ENCODE measurements around the gene CCDC85A. TPM values are rescaled to one million over a fixed set of nuclear protein-coding genes. Genes with fewer than 3 reads are reported as not detected.

The CCDC85A gene
- polyA plus RNA-seq, 1 donor (not counting 4 experiments of a cell fraction or from before 2014, with no cell fraction given), result not detected

DNA sequence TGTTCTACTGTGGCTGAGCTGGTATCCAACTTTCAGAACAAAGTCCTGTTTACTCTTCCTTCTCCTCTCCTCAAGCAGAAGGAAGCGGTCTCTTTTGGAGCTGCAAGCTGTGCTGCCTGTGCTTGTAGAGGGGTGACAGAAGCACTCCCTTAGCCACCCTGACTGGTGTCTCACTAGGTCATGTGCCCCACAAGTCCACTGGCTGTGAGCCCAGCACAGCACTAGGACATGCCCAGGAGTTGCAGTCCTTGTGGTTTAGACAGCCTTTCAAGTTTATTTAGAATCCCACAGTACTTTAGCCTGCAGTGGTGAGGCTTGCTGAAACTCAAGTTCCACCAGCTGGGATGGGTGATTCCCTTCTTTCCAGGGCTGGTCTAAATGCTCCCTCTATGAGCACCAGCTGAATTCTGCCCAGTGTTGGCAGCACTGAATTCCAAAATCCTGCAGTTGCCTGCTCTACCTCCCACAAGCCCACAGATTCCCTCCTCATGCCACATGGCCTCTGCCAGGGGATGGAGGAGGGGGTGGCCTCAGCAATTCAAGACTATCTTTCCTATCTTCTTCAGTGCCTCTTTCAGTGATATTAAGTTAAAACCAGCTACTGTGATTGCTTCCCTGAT lies 61.2 kb downstream of the CCDC85A start:
- no peaks in the 10 kb centered on the region for H3K4me1 ChIP-seq (ENCODE audit: control insufficient read depth, extremely low read depth, insufficient read depth, low read length)
- no peak overlapping the region for H3K9ac ChIP-seq (ENCODE audit: control insufficient read depth, extremely low read depth, insufficient read depth, low read length)
- H3K79me2 ChIP-seq (ENCODE audit: control insufficient read depth, insufficient read depth, low read length), result no peaks in the 10 kb centered on the region
- no peak overlapping the region for H3K4me2 ChIP-seq (ENCODE audit: control insufficient read depth, extremely low read depth, insufficient read depth, low read depth, low read length)
- H3K9me1 ChIP-seq (ENCODE audit: control insufficient read depth, extremely low read depth, insufficient read depth, low read length), result no peaks in the 10 kb centered on the region
- no peak overlapping the region for H3K27ac ChIP-seq (ENCODE audit: control insufficient read depth, insufficient read depth, low read length)
- H3K9me3 ChIP-seq (ENCODE audit: control insufficient read depth, low read depth, low read length), result no peaks in the 10 kb centered on the region
- dilution Hi-C loops (cut with MboI; ENCODE audit: extremely low pct_ligation_motif_present, low sequenced_read_pairs), result no loop called here
- no peaks in the 10 kb centered on the region for H3K36me3 ChIP-seq (ENCODE audit: control insufficient read depth in 2 of 2, extremely low read depth in 1 of 2, insufficient read depth in 2 of 2, low read length in 2 of 2)
- TF ChIP-seq CTCF (optimal IDR thresholded peaks at IDR 0.05 in 1 of 3, IDR thresholded peaks at IDR 0.05 in 1 of 3, conservative IDR thresholded peaks at IDR 0.05 in 1 of 3; ENCODE audit: extremely low read depth in 1 of 3, insufficient read depth in 2 of 3, low read length in 3 of 3), result no peak
- TF ChIP-seq EZH2 (IDR thresholded peaks at IDR 0.05; ENCODE audit: low read length), result no peak
- H3K4me3 ChIP-seq (ENCODE audit: control insufficient read depth in 2 of 3, extremely low read depth in 1 of 3, insufficient read depth in 2 of 3, low read depth in 1 of 3, low read length in 3 of 3), result no peak overlapping the region
- no peak for DNase-seq (ENCODE audit: low read depth, low spot score)
- no peak for FAIRE-seq
- H3K27me3 ChIP-seq (ENCODE audit: control insufficient read depth, extremely low read depth, insufficient read depth, low read length), result no peaks in the 10 kb centered on the region
- H2AFZ ChIP-seq (ENCODE audit: control insufficient read depth, low read length), result no peak overlapping the region
- H4K20me1 ChIP-seq (ENCODE audit: control insufficient read depth, extremely low read depth, insufficient read depth, low read length), result no peaks in the 10 kb centered on the region

DNA sequence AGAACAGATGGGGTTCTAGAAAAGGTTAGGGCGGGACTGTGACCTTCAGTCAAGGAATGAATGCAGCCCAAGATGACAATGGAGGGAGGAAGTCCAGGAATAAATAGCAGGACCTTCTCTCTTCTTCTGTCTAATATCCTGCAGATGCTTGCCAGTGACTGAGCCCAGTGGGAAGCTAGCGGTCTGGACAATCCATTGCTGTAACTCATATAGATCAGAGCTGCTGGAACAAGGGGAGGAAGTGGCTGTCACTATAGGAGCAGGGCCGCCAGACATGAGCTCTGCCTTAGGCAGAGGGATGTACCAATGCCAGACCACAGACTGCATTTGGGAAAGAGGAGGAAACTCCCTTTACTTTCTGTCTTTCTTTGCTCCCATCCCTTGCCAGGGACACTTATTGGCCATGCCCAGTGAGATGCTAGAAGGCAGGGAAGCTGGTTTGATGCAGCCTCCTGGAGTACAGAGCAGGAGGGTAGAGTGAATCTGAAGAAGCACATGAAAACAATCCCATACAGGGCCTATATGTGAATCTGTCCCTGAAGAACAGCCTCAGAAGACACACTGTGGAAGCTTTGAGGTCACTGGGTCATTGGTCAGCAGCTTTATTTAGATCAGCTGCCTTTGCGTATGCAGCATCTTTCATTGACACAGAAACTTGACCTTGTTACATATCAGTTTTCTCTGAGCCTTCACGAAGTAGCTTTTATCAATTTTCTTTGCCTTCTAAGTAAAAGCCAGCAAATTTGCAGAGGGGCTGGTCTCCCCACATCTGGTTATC lies 65.4 kb downstream of the CCDC85A start:
- Histone ChIP-seq H3K9me3 (ENCODE audit: control insufficient read depth, low read depth, low read length) (no peaks in the 10 kb centered on the region), H3K36me3 (ENCODE audit: control insufficient read depth in 2 of 2, extremely low read depth in 1 of 2, insufficient read depth in 2 of 2, low read length in 2 of 2) (no peaks in the 10 kb centered on the region), H3K4me3 (ENCODE audit: control insufficient read depth in 2 of 3, extremely low read depth in 1 of 3, insufficient read depth in 2 of 3, low read depth in 1 of 3, low read length in 3 of 3) (no peak overlapping the region), H4K20me1 (ENCODE audit: control insufficient read depth, extremely low read depth, insufficient read depth, low read length) (no peaks in the 10 kb centered on the region), H3K79me2 (ENCODE audit: control insufficient read depth, insufficient read depth, low read length) (no peaks in the 10 kb centered on the region), H3K4me1 (ENCODE audit: control insufficient read depth, extremely low read depth, insufficient read depth, low read length) (no peaks in the 10 kb centered on the region), H3K27me3 (ENCODE audit: control insufficient read depth, extremely low read depth, insufficient read depth, low read length) (no peaks in the 10 kb centered on the region), H3K4me2 (ENCODE audit: control insufficient read depth, extremely low read depth, insufficient read depth, low read depth, low read length) (no peak overlapping the region), H3K27ac (ENCODE audit: control insufficient read depth, insufficient read depth, low read length) (no peak overlapping the region), H2AFZ (ENCODE audit: control insufficient read depth, low read length) (no peak overlapping the region), H3K9ac (ENCODE audit: control insufficient read depth, extremely low read depth, insufficient read depth, low read length) (no peak overlapping the region), H3K9me1 (ENCODE audit: control insufficient read depth, extremely low read depth, insufficient read depth, low read length) (no peaks in the 10 kb centered on the region)
- FAIRE-seq (no peak), DNase-seq (ENCODE audit: low read depth, low spot score) (no peak)
- TF ChIP-seq CTCF (optimal IDR thresholded peaks at IDR 0.05 in 1 of 3, IDR thresholded peaks at IDR 0.05 in 1 of 3, conservative IDR thresholded peaks at IDR 0.05 in 1 of 3; ENCODE audit: extremely low read depth in 1 of 3, insufficient read depth in 2 of 3, low read length in 3 of 3), result no peak
- no peak for TF ChIP-seq EZH2 (IDR thresholded peaks at IDR 0.05; ENCODE audit: low read length)
- dilution Hi-C loops (cut with MboI; ENCODE audit: extremely low pct_ligation_motif_present, low sequenced_read_pairs), result no loop called here

All from keratinocyte (primary cell).